Caco-2 (cell line): Measurements from ENCODE around the gene TYW1. TPM values are rescaled to one million over a fixed set of nuclear protein-coding genes. Genes with fewer than 3 reads are reported as not detected.
"Not testable (repeated sequence)": the region's sequence is repeated elsewhere in the genome, so short reads cannot be mapped to it uniquely, and the experiment has no call there.

Experiments
- BruUV-seq: library from RNA; stranded (reverse); fragments of 400-500 nt; replicated peaks from 2 replicates; lab custom pipeline; 2021; lab: Mats Ljungman, UMichigan
- CTCF ChIA-PET: fragments of 300-600 bp; sonication (Branson Sonifier 250); formaldehyde crosslinking; loops from one replicate; lab custom pipeline; 2022; ENCODE audit warnings: antibody characterized with exemption; lab: Charles Lee
- POLR2A ChIA-PET: fragments of 300-600 bp; sonication (Branson Sonifier 250); formaldehyde crosslinking; loops from one replicate; lab custom pipeline; 2022; ENCODE audit warnings: antibody characterized with exemption; lab: Charles Lee
- DNase-seq, 2 experiments: peaks; one replicate each; pipeline versions ENCODE4 v3.0.0 to v3.0.0-alpha.2; 2020 to 2022
- H3K27me3 ChIP-seq: replicated peaks from 2 replicates; pipeline ENCODE4 v1.6.0; 2011; ENCODE audit warnings: low read length; ENCODE audit not compliant: control insufficient read depth, insufficient read depth
- H3K36me3 ChIP-seq: 2 replicates; pipeline ENCODE4 v1.5.1; 2011; ENCODE audit warnings: low read length; ENCODE audit not compliant: control insufficient read depth, insufficient read depth
- H3K4me1 ChIP-seq: fragments of 250-450 bp; sonication (Bioruptor Pico); 2 replicates; pipeline ENCODE4 v1.5.1; 2020; ENCODE audit warnings: mild to moderate bottlenecking
- H3K4me3 ChIP-seq: 2 replicates; pipeline ENCODE4 v1.5.1; 2011; ENCODE audit warnings: low read depth, mild to moderate bottlenecking, control low read depth, low read length
- H3K9me3 ChIP-seq: fragments of 250-450 bp; sonication (Bioruptor Pico); 2 replicates; pipeline ENCODE4 v1.5.1; 2020; ENCODE audit warnings: mild to moderate bottlenecking, moderate library complexity
- H3K27ac Mint-ChIP-seq: one replicate; pipeline ENCODE4 v1.8.0; 2022; ENCODE audit warnings: mixed read lengths; ENCODE audit not compliant: unreplicated experiment
- H3K27me3 Mint-ChIP-seq: one replicate; pipeline ENCODE4 v1.8.0; 2022; ENCODE audit warnings: mixed read lengths; ENCODE audit not compliant: insufficient read depth, unreplicated experiment
- H3K36me3 Mint-ChIP-seq: one replicate; pipeline ENCODE4 v1.8.0; 2022; ENCODE audit warnings: mild to moderate bottlenecking, mixed read lengths; ENCODE audit not compliant: insufficient read depth, unreplicated experiment
- H3K4me1 Mint-ChIP-seq: one replicate; pipeline ENCODE4 v1.8.0; 2022; ENCODE audit warnings: low read depth, mixed read lengths; ENCODE audit not compliant: unreplicated experiment
- H3K4me3 Mint-ChIP-seq: one replicate; pipeline ENCODE4 v1.8.0; 2022; ENCODE audit warnings: mild to moderate bottlenecking, moderate library complexity, mixed read lengths; ENCODE audit not compliant: unreplicated experiment
- H3K9me3 Mint-ChIP-seq: one replicate; pipeline ENCODE4 v1.8.0; 2022; ENCODE audit warnings: mixed read lengths; ENCODE audit not compliant: unreplicated experiment
- CTCF ChIP-seq, 2 experiments: fragments of 200-600 bp in 1 of 2; IDR thresholded peaks; 1 replicate in 1 of 2; 2 replicates in 1 of 2; pipeline versions ENCODE4 v1.5.1 to v1.8.0; 2011 to 2022; ENCODE audit warnings: antibody characterized with exemption in 1 of 2, control low read depth in 1 of 2, inconsistent platforms in 1 of 2, low read depth in 1 of 2, low read length in 1 of 2, mild to moderate bottlenecking in 1 of 2, moderate library complexity in 1 of 2; ENCODE audit not compliant: insufficient read depth in 1 of 2, severe bottlenecking in 1 of 2, unreplicated experiment in 1 of 2
- intact Hi-C: fragments of 100-400 bp; cut with micrococcal nuclease; formaldehyde crosslinking; loops from one replicate; pipeline ENCODE4 v1.10.0; 2022; ENCODE audit not compliant: unreplicated experiment
- total RNA-seq: library from RNA; stranded (reverse); gene quantifications from 2 replicates; pipeline ENCODE4 v1.2.3, GENCODE V29; 2022

Gene TYW1
- total RNA-seq, 1 experiment from 2014 or later = 26.9 TPM

GRCh38 chr7:66961096-66961495 is 35.5 kb upstream of the TYW1 start:
- ChIA-PET CTCF (no interaction called here), POLR2A (no interaction called here)
- H3K27ac Mint-ChIP-seq = no peak overlapping the region
- H3K9me3 Mint-ChIP-seq = peaks cover 8% of the 10 kb centered on the region
- peaks cover 1% of the 10 kb centered on the region; the same call in 1 of the 2 replicates for H3K36me3 ChIP-seq
- no peaks in the 10 kb centered on the region for H3K4me1 ChIP-seq
- H3K27me3 Mint-ChIP-seq = no peaks in the 10 kb centered on the region
- H3K9me3 ChIP-seq = peaks cover 2% of the 10 kb centered on the region; the same call in 1 of the 2 replicates
- TF ChIP-seq CTCF (IDR thresholded peaks at IDR 0.05; ENCODE audit: insufficient read depth in 1 of 2, low read depth in 1 of 2, low read length in 1 of 2, severe bottlenecking in 1 of 2, unreplicated experiment in 1 of 2) = no peak
- intact Hi-C loops = no loop called here
- no peak for DNase-seq
- no peaks in the 10 kb centered on the region for H3K27me3 ChIP-seq
- peaks cover 62% of the 10 kb centered on the region for H3K36me3 Mint-ChIP-seq
- no peak overlapping the region for H3K4me3 Mint-ChIP-seq
- no TSS peak for BruUV-seq
- peaks cover 6% of the 10 kb centered on the region for H3K4me1 Mint-ChIP-seq
- H3K4me3 ChIP-seq = no peak overlapping the region

DNA sequence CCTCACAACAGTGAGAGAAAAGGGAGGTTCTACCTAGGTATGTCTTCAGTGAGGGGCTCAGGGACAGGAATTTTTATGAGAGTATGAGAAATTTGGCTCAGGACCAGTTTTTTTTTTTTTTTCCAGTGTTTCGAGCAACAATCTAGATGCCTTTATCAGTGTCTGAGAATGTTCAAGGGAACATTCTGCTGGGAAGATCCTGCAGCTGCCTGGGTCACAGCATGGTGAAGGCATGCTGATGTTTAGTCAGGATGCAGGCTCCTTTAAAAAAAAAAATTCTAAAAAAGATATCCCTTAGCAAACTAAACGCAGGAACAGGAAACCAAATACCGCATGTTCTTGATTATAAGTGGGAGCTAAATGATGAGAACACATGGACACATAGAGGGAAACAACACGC is 32.2 kb upstream of the TYW1 start:
- Histone ChIP-seq H3K36me3 (no peaks in the 10 kb centered on the region), H3K4me3 (no peak overlapping the region), H3K27me3 (no peaks in the 10 kb centered on the region), H3K4me1 (no peaks in the 10 kb centered on the region), H3K9me3 (peaks cover 4% of the 10 kb centered on the region; the same call in 1 of the 2 replicates)
- ChIA-PET CTCF (no interaction called here), POLR2A (no interaction called here)
- no peak overlapping the region for H3K4me3 Mint-ChIP-seq
- H3K27me3 Mint-ChIP-seq = no peaks in the 10 kb centered on the region
- peaks cover 8% of the 10 kb centered on the region for H3K9me3 Mint-ChIP-seq
- DNase-seq = no peak
- H3K4me1 Mint-ChIP-seq = peaks cover 6% of the 10 kb centered on the region
- H3K27ac Mint-ChIP-seq = no peak overlapping the region
- intact Hi-C loops = no loop called here
- no peak for TF ChIP-seq CTCF (IDR thresholded peaks at IDR 0.05; ENCODE audit: insufficient read depth in 1 of 2, low read depth in 1 of 2, low read length in 1 of 2, severe bottlenecking in 1 of 2, unreplicated experiment in 1 of 2)
- BruUV-seq = no TSS peak
- H3K36me3 Mint-ChIP-seq = peaks cover 34% of the 10 kb centered on the region

- H3K4me1 Mint-ChIP-seq = peaks cover 25% of the 10 kb centered on the region
- no TSS peak for BruUV-seq
- CTCF ChIA-PET = no interaction called here
These were observed 29.6 kb upstream of the TYW1 start for GRCh38 chr7:66967029-66967428.

DNA sequence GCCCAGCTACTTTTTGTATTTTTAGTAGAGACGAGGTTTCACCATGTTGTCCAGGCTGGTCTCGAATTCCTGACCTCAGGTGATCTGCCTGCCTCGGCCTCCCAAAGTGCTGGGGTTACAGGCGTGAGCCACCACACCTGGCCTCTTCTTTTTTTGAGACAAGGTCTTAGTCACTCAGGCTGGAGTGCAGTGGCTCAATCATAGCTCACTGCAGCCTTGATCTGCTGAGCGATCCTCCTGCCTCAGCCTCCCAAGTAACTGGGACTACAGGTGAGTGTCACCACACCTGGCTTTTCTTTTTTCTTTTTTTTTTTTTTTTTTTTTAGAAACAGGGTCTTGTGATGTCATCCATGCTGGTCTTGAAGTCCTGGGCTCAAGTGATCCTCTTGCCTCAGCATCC is 27.6 kb upstream of the TYW1 start:
- H3K4me3 Mint-ChIP-seq, H3K9me3 Mint-ChIP-seq, H3K27me3 Mint-ChIP-seq, DNase-seq, H3K27ac Mint-ChIP-seq, intact Hi-C loops, H3K27me3 ChIP-seq, POLR2A ChIA-PET, H3K36me3 ChIP-seq, H3K9me3 ChIP-seq, CTCF ChIA-PET, BruUV-seq, H3K4me3 ChIP-seq: not testable (repeated sequence)
- peaks cover 42% of the 10 kb centered on the region for H3K36me3 Mint-ChIP-seq
- H3K4me1 Mint-ChIP-seq = peaks cover 37% of the 10 kb centered on the region
- H3K4me1 ChIP-seq = peaks cover 32% of the 10 kb centered on the region

More at GRCh38 chr7:66967029-66967428, 29.6 kb upstream of the TYW1 start:
- peaks cover 4% of the 10 kb centered on the region; the same call in 1 of the 2 replicates for H3K9me3 ChIP-seq
- no peaks in the 10 kb centered on the region for H3K27me3 ChIP-seq
- peaks cover 18% of the 10 kb centered on the region for H3K4me1 ChIP-seq
- DNase-seq = no peak
- peaks cover 8% of the 10 kb centered on the region for H3K9me3 Mint-ChIP-seq
- no peak overlapping the region for H3K27ac Mint-ChIP-seq
- no peaks in the 10 kb centered on the region for H3K36me3 ChIP-seq
- H3K4me3 Mint-ChIP-seq = no peak overlapping the region
- intact Hi-C loops = no loop called here
- no peaks in the 10 kb centered on the region for H3K27me3 Mint-ChIP-seq
- no peak for TF ChIP-seq CTCF (IDR thresholded peaks at IDR 0.05; ENCODE audit: insufficient read depth in 1 of 2, low read depth in 1 of 2, low read length in 1 of 2, severe bottlenecking in 1 of 2, unreplicated experiment in 1 of 2)
- no peak overlapping the region for H3K4me3 ChIP-seq
- POLR2A ChIA-PET = no interaction called here
- H3K36me3 Mint-ChIP-seq = peaks cover 29% of the 10 kb centered on the region
